Ishikawa (cell line): Measurements from ENCODE around the gene SLC24A4.

Experiments
- CEBPB ChIP-seq: IDR thresholded peaks from 2 replicates; pipeline ENCODE4 v1.6.1; 2012
- CREB1 ChIP-seq: IDR thresholded peaks from 2 replicates; pipeline ENCODE4 v1.6.1; 2012; ENCODE audit warnings: low read depth
- EGR1 ChIP-seq: IDR thresholded peaks from 2 replicates; pipeline ENCODE4 v1.6.1; 2012
- EP300 ChIP-seq: IDR thresholded peaks from 2 replicates; pipeline ENCODE4 v1.6.1; 2012; ENCODE audit warnings: borderline replicate concordance
- MAX ChIP-seq: IDR thresholded peaks from 2 replicates; pipeline ENCODE4 v1.6.1; 2012
- REST ChIP-seq: IDR thresholded peaks from 2 replicates; pipeline ENCODE4 v1.6.1; 2012; ENCODE audit warnings: low read depth, mild to moderate bottlenecking
- TAF1 ChIP-seq: IDR thresholded peaks from 2 replicates; pipeline ENCODE4 v1.6.1; 2012; ENCODE audit warnings: low read depth, mild to moderate bottlenecking
- TCF12 ChIP-seq: IDR thresholded peaks from 2 replicates; pipeline ENCODE4 v1.6.1; 2012; ENCODE audit warnings: low read depth
- TEAD4 ChIP-seq: IDR thresholded peaks from 2 replicates; pipeline ENCODE4 v1.6.1; 2012
- YY1 ChIP-seq: IDR thresholded peaks from 2 replicates; pipeline ENCODE4 v1.6.1; 2012; ENCODE audit warnings: low read depth

GRCh38 chr14:92524602-92525185 is 201.7 kb downstream of the SLC24A4 start:
- no peak for TF ChIP-seq TEAD4
- TF ChIP-seq TCF12, result no peak
- TF ChIP-seq YY1, result no peak
- TF ChIP-seq EP300, result no peak
- TF ChIP-seq MAX, result no peak
- TF ChIP-seq EGR1, result no peak
- TF ChIP-seq CEBPB, result no peak
- TF ChIP-seq TAF1, result no peak
- TF ChIP-seq REST, result no peak
- TF ChIP-seq CREB1, result no peak
